Keratinocyte (primary cell): ENCODE data around the gene GRAMD4. TPM values are rescaled to one million over a fixed set of nuclear protein-coding genes. Genes with fewer than 3 reads are reported as not detected.

ENCODE experiments used
- DNase-seq: peaks from one replicate; pipeline ENCODE4 v3.0.0-alpha.2; 2011; ENCODE audit warnings: low read depth, missing footprints, low spot score
- FAIRE-seq: peaks from 2 replicates; lab custom pipeline; 2011; peaks lifted over from hg19 to GRCh38; lab: Jason Lieb, UNC
- H2AFZ ChIP-seq: 2 replicates; pipeline ENCODE4 v1.6.0; 2012; ENCODE audit warnings: low read length, control low read depth, inconsistent platforms; ENCODE audit not compliant: control insufficient read depth
- H3K27ac ChIP-seq: 2 replicates; pipeline ENCODE4 v1.5.1; 2011; ENCODE audit warnings: low read length; ENCODE audit not compliant: control insufficient read depth, insufficient read depth
- H3K27me3 ChIP-seq: 3 replicates; pipeline ENCODE4 v1.6.0; 2011; ENCODE audit warnings: low read length; ENCODE audit not compliant: control insufficient read depth, insufficient read depth; ENCODE audit errors: extremely low read depth
- H3K36me3 ChIP-seq, 2 experiments: 2 replicates in 1 of 2; 3 replicates in 1 of 2; pipeline ENCODE4 v1.5.1; 2011; ENCODE audit warnings: low read length in 2 of 2, mild to moderate bottlenecking in 1 of 2; ENCODE audit not compliant: control insufficient read depth in 2 of 2, insufficient read depth in 2 of 2; ENCODE audit errors: extremely low read depth in 1 of 2
- H3K4me1 ChIP-seq: 3 replicates; pipeline ENCODE4 v1.5.1; 2011; ENCODE audit warnings: low read length; ENCODE audit not compliant: control insufficient read depth, insufficient read depth; ENCODE audit errors: extremely low read depth
- H3K4me2 ChIP-seq: 3 replicates; pipeline ENCODE4 v1.6.0; 2011; ENCODE audit warnings: low read depth, low read length; ENCODE audit not compliant: control insufficient read depth, insufficient read depth; ENCODE audit errors: extremely low read depth
- H3K4me3 ChIP-seq, 3 experiments: fragments of 200-600 bp in 1 of 3; sonication (generic) in 1 of 3; 2 replicates in 2 of 3; 3 replicates in 1 of 3; pipeline ENCODE4 v1.5.1; 2011 to 2016; ENCODE audit warnings: low read length in 3 of 3, mild to moderate bottlenecking in 3 of 3, control low read depth in 2 of 3, inconsistent platforms in 1 of 3, low read depth in 1 of 3, mixed read lengths in 1 of 3, mixed run types in 1 of 3, moderate library complexity in 1 of 3; ENCODE audit not compliant: control insufficient read depth in 2 of 3, insufficient read depth in 2 of 3; ENCODE audit errors: extremely low read depth in 1 of 3
- H3K79me2 ChIP-seq: 2 replicates; pipeline ENCODE4 v1.6.0; 2012; ENCODE audit warnings: low read length; ENCODE audit not compliant: control insufficient read depth, insufficient read depth
- H3K9ac ChIP-seq: 3 replicates; pipeline ENCODE4 v1.6.0; 2011; ENCODE audit warnings: low read length; ENCODE audit not compliant: control insufficient read depth, insufficient read depth; ENCODE audit errors: extremely low read depth
- H3K9me1 ChIP-seq: 3 replicates; pipeline ENCODE4 v1.6.0; 2011; ENCODE audit warnings: low read length; ENCODE audit not compliant: control insufficient read depth, insufficient read depth; ENCODE audit errors: extremely low read depth
- H3K9me3 ChIP-seq: 2 replicates; pipeline ENCODE4 v1.5.1; 2012; ENCODE audit warnings: low read depth, low read length; ENCODE audit not compliant: control insufficient read depth
- H4K20me1 ChIP-seq: 3 replicates; pipeline ENCODE4 v1.6.0; 2011; ENCODE audit warnings: low read length; ENCODE audit not compliant: control insufficient read depth, insufficient read depth; ENCODE audit errors: extremely low read depth
- CTCF ChIP-seq, 3 experiments: IDR thresholded peaks in 1 of 3; conservative IDR thresholded peaks in 1 of 3; optimal IDR thresholded peaks in 1 of 3; 2 replicates in 2 of 3; 3 replicates in 1 of 3; pipeline versions ENCODE3 to v1.5.1; 2011; ENCODE audit warnings: low read length in 3 of 3, mild to moderate bottlenecking in 3 of 3, moderate library complexity in 2 of 3, control low read depth in 1 of 3, inconsistent platforms in 1 of 3; ENCODE audit not compliant: insufficient read depth in 2 of 3; ENCODE audit errors: extremely low read depth in 1 of 3
- EZH2 ChIP-seq: IDR thresholded peaks from one replicate; pipeline ENCODE4 v1.6.1; 2012; ENCODE audit warnings: inconsistent platforms, mild to moderate bottlenecking, low read length, moderate library complexity
- dilution Hi-C: fragments of 300-500 bp; cut with MboI; formaldehyde crosslinking; loops from one replicate; pipeline ENCODE4 v1.7.0; 2020; ENCODE audit warnings: low sequenced_read_pairs; ENCODE audit not compliant: extremely low pct_ligation_motif_present
- polyA plus RNA-seq, 5 experiments: library from polyadenylated mRNA; depleted of rRNA in 3 of 5; stranded (reverse) in 3 of 5; stranded (forward) in 1 of 5; unstranded in 1 of 5; fragments of >200 nt; gene quantifications; 1 replicate in 1 of 5; 2 replicates in 3 of 5; 3 replicates in 1 of 5; pipeline versions ENCODE4 v1.2.1 to v1.2.3, GENCODE V29; 2011 to 2012; ENCODE audit warnings: missing spikeins in 2 of 5, low read depth in 1 of 5, low replicate concordance in 1 of 5

The GRAMD4 gene
- polyA plus RNA-seq, 1 donor (not counting 4 experiments of a cell fraction or from before 2014, with no cell fraction given): 17.3 TPM

- TF ChIP-seq EZH2 (no peak), CTCF (optimal IDR thresholded peaks at IDR 0.05 in 1 of 3, IDR thresholded peaks at IDR 0.05 in 1 of 3, conservative IDR thresholded peaks at IDR 0.05 in 1 of 3; ENCODE audit: extremely low read depth in 1 of 3, insufficient read depth in 2 of 3, low read length in 3 of 3) (no peak)
- peaks cover 8% of the 10 kb centered on the region for H3K79me2 ChIP-seq
- FAIRE-seq (no peak), DNase-seq (no peak)
- H3K27ac ChIP-seq: no peak overlapping the region
- no peaks in the 10 kb centered on the region for H3K9me3 ChIP-seq
- H3K4me1 ChIP-seq: peaks cover 23% of the 10 kb centered on the region
- peaks cover 3% of the 10 kb centered on the region for H3K27me3 ChIP-seq
- H3K4me2 ChIP-seq: no peak overlapping the region
- peaks cover 6% of the 10 kb centered on the region for H4K20me1 ChIP-seq
- no peak overlapping the region for H3K9ac ChIP-seq
- no peak overlapping the region for H2AFZ ChIP-seq
- no peaks in the 10 kb centered on the region for H3K36me3 ChIP-seq
- dilution Hi-C loops: no loop called here
- H3K4me3 ChIP-seq: no peak overlapping the region
- H3K9me1 ChIP-seq: no peaks in the 10 kb centered on the region
Observed at GRCh38 chr22:46588279-46589140, 31.7 kb upstream of the GRAMD4 start.

- Histone ChIP-seq H3K4me3 (no peak overlapping the region), H3K4me1 (peaks cover 16% of the 10 kb centered on the region), H3K27me3 (peaks cover 3% of the 10 kb centered on the region), H3K9me1 (no peaks in the 10 kb centered on the region), H3K4me2 (no peak overlapping the region), H4K20me1 (peaks cover 6% of the 10 kb centered on the region), H3K79me2 (peaks cover 8% of the 10 kb centered on the region), H3K27ac (no peak overlapping the region), H3K9ac (no peak overlapping the region), H3K9me3 (no peaks in the 10 kb centered on the region), H2AFZ (no peak overlapping the region), H3K36me3 (no peaks in the 10 kb centered on the region)
- TF ChIP-seq CTCF (optimal IDR thresholded peaks at IDR 0.05 in 1 of 3, IDR thresholded peaks at IDR 0.05 in 1 of 3, conservative IDR thresholded peaks at IDR 0.05 in 1 of 3; ENCODE audit: extremely low read depth in 1 of 3, insufficient read depth in 2 of 3, low read length in 3 of 3) (no peak), EZH2 (no peak)
- FAIRE-seq: no peak
- no peak for DNase-seq
- dilution Hi-C loops: no loop called here
Observed at GRCh38 chr22:46589141-46589748, 30.9 kb upstream of the GRAMD4 start.
